ENCODE results near the gene LTBR. TPM values are rescaled to one million over a fixed set of nuclear protein-coding genes. Genes with fewer than 3 reads are reported as not detected.

Gene LTBR
- total and polyA plus RNA-seq, 2 experiments from 2014 or later: 42.4 to 79.8 TPM

DNA sequence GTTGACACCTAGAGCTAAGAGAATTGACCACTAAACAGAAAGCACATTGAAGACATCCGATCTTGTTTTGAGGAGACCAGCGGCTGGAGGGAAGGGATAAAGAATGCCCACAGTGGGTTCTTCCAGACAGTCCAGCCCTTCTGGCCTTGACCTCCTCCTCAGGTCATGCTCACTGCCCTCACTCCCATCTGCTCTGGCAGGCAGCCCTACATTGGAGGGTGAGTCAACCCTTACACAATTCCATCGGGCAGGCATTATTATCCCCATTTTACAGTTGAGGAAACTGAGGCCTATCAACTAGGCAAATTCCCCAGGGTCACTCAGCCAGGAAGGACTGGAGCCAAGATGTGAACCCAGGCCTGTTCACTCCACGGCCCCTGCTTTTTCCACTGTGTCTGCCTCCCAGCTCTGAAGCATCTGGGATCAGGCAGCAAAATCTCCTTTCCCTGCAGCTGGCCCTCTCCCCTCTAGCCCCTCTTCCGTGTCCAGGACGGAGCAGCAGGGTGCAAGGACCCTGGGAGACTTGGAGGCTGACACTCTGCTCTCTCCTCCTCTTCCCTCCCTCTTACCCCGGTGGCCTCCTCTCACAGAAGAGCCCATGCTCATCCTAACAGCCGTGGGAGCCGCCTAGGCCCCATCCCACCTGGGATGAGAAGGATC, 13.9 kb upstream of the LTBR start:
- WGBS (ENCODE audit: low lambda C conversion rate, missing lambda C conversion rate): 91% methylated on average over 9 of the region's 9 CpGs
- Histone ChIP-seq H3K36me3 (replicated peaks; ENCODE audit: insufficient read depth, low read depth) (no peaks in the 10 kb centered on the region), H3K4me1 (ENCODE audit: insufficient read depth) (peaks cover 31% of the 10 kb centered on the region), H3K4me2 (peak overlapping the region; percentile 67), H3K4me3 (no peak overlapping the region), H4K20me1 (ENCODE audit: insufficient read depth, poor library complexity, severe bottlenecking) (no peaks in the 10 kb centered on the region), H3K27me3 (no peaks in the 10 kb centered on the region), H3K9me3 (ENCODE audit: low read depth) (no peaks in the 10 kb centered on the region), H3K9me2 (replicated peaks; ENCODE audit: insufficient read depth) (no peaks in the 10 kb centered on the region), H3K79me2 (peaks cover 15% of the 10 kb centered on the region), H2AFZ (no peak overlapping the region), H3K27ac (peak overlapping the region; percentile 93)
- no peak for TF ChIP-seq EZH2phosphoT487 (IDR thresholded peaks at IDR 0.05; ENCODE audit: low read depth, severe bottlenecking, unreplicated experiment)
- no peak for TF ChIP-seq CTCF (IDR thresholded peaks at IDR 0.05; ENCODE audit: poor library complexity)
- no peak for TF ChIP-seq EZH2 (IDR thresholded peaks at IDR 0.05; ENCODE audit: borderline replicate concordance)
- DNase-seq (ENCODE audit: low spot score): no peak

- Histone ChIP-seq H3K4me3 (no peak overlapping the region), H2AFZ (no peak overlapping the region), H3K4me1 (ENCODE audit: insufficient read depth) (peaks cover 36% of the 10 kb centered on the region), H3K4me2 (peak overlapping the region; percentile 67), H3K36me3 (replicated peaks; ENCODE audit: insufficient read depth, low read depth) (no peaks in the 10 kb centered on the region), H3K27ac (peak overlapping the region; percentile 93), H4K20me1 (ENCODE audit: insufficient read depth, poor library complexity, severe bottlenecking) (no peaks in the 10 kb centered on the region), H3K9me3 (ENCODE audit: low read depth) (no peaks in the 10 kb centered on the region), H3K9me2 (replicated peaks; ENCODE audit: insufficient read depth) (no peaks in the 10 kb centered on the region), H3K79me2 (peaks cover 15% of the 10 kb centered on the region), H3K27me3 (no peaks in the 10 kb centered on the region)
- TF ChIP-seq CTCF (IDR thresholded peaks at IDR 0.05; ENCODE audit: poor library complexity) (no peak), EZH2 (IDR thresholded peaks at IDR 0.05; ENCODE audit: borderline replicate concordance) (no peak), EZH2phosphoT487 (IDR thresholded peaks at IDR 0.05; ENCODE audit: low read depth, severe bottlenecking, unreplicated experiment) (no peak)
- WGBS (ENCODE audit: low lambda C conversion rate, missing lambda C conversion rate): 87% methylated on average over 4 of the region's 4 CpGs
- no peak for DNase-seq (ENCODE audit: low spot score)
Observed at GRCh38 chr12:6370576-6370935, 13.4 kb upstream of the LTBR start.

DNA sequence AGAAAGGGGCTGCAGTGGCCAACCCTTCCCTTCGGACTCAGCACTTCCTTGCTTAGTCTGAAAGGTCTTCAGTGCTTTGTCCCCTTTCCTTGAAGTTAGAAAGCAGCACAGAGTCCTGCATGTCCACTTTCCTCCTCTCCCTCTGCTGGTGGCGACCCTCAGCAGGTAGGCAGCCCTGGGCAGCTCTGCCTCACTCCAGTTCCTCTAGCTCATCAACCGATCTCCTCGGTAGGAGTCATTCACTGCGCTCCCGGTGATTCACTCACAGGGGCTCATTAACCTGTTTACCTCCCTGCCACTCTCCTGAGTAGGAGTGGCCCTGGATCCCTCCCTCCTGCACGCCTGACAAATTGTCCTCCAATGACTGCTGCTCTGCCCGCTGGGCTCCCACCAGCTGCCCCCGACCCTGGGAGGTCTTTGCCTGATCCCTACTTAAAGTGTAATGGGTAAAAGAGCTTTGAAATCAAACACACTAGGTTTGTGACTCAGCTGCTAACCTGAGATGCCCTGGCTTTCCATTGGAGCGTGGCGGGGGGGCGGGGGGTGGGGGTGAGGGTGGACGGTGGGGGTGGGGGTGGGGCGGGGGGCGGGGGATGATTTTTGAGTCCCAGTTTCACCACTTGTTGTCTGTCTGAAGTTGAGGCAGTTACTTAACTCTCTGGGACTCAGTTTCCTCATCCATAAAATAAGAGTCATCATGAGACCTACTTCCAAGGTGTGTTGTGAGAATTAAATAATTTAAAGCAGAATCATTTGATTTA, 12.8 kb upstream of the LTBR start:
- peaks cover 43% of the 10 kb centered on the region for H3K4me1 ChIP-seq (ENCODE audit: insufficient read depth)
- no peaks in the 10 kb centered on the region for H3K36me3 ChIP-seq (replicated peaks; ENCODE audit: insufficient read depth, low read depth)
- H3K27me3 ChIP-seq: no peaks in the 10 kb centered on the region
- H2AFZ ChIP-seq: no peak overlapping the region
- peak; percentile 91 for DNase-seq (ENCODE audit: low spot score)
- no peaks in the 10 kb centered on the region for H3K9me3 ChIP-seq (ENCODE audit: low read depth)
- H3K4me2 ChIP-seq: peak overlapping the region; percentile 67
- 16% methylated on average over 15 of the region's 15 CpGs for WGBS (ENCODE audit: low lambda C conversion rate, missing lambda C conversion rate)
- H3K9me2 ChIP-seq (replicated peaks; ENCODE audit: insufficient read depth): no peaks in the 10 kb centered on the region
- TF ChIP-seq EZH2phosphoT487 (IDR thresholded peaks at IDR 0.05; ENCODE audit: low read depth, severe bottlenecking, unreplicated experiment) (no peak), CTCF (IDR thresholded peaks at IDR 0.05; ENCODE audit: poor library complexity) (peak; percentile 20), EZH2 (IDR thresholded peaks at IDR 0.05; ENCODE audit: borderline replicate concordance) (no peak)
- peak overlapping the region; percentile 93 for H3K27ac ChIP-seq
- H3K4me3 ChIP-seq: no peak overlapping the region
- H3K79me2 ChIP-seq: peaks cover 14% of the 10 kb centered on the region
- H4K20me1 ChIP-seq (ENCODE audit: insufficient read depth, poor library complexity, severe bottlenecking): no peaks in the 10 kb centered on the region
